ENCODE results near the gene TRPM4.

GRCh38 chr19:49126575-49126974, 31.0 kb upstream of the TRPM4 start:
- TF ChIP-seq, protein P1, sequence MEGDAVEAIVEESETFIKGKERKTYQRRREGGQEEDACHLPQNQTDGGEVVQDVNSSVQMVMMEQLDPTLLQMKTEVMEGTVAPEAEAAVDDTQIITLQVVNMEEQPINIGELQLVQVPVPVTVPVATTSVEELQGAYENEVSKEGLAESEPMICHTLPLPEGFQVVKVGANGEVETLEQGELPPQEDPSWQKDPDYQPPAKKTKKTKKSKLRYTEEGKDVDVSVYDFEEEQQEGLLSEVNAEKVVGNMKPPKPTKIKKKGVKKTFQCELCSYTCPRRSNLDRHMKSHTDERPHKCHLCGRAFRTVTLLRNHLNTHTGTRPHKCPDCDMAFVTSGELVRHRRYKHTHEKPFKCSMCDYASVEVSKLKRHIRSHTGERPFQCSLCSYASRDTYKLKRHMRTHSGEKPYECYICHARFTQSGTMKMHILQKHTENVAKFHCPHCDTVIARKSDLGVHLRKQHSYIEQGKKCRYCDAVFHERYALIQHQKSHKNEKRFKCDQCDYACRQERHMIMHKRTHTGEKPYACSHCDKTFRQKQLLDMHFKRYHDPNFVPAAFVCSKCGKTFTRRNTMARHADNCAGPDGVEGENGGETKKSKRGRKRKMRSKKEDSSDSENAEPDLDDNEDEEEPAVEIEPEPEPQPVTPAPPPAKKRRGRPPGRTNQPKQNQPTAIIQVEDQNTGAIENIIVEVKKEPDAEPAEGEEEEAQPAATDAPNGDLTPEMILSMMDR (IDR thresholded peaks at IDR 0.05): no peak
- TF ChIP-seq POLR2A (IDR thresholded peaks at IDR 0.05) (no peak), POLR2AphosphoS5 (IDR thresholded peaks at IDR 0.05) (no peak), EP300 (IDR thresholded peaks at IDR 0.05) (no peak)

Measured in upper lobe of left lung (tissue), 4 donors.